Tibial nerve (tissue), 3 donors: ENCODE data around the gene PNRC1.
A peak's percentile ranks its signal among the peaks of the same experiment; 100 is the strongest.

ENCODE experiments used
- POLR2A ChIP-seq, 2 donors: fragments of 450-650 bp; IDR thresholded peaks; one replicate each; pipeline ENCODE4 v1.6.1; 2017; ENCODE audit warnings: antibody characterized with exemption in 2 of 2, mild to moderate bottlenecking in 2 of 2, moderate library complexity in 2 of 2
- TF ChIP-seq, protein P1 (sequence below), 5 experiments: fragments of 200-600 bp in 3 of 5; fragments of 450-650 bp in 2 of 5; sonication (generic) in 3 of 5; IDR thresholded peaks; one replicate each; pipeline ENCODE4 v1.5.1; 2016 to 2019; ENCODE audit warnings: antibody characterized with exemption in 5 of 5, mild to moderate bottlenecking in 3 of 5, moderate library complexity in 2 of 5

DNA sequence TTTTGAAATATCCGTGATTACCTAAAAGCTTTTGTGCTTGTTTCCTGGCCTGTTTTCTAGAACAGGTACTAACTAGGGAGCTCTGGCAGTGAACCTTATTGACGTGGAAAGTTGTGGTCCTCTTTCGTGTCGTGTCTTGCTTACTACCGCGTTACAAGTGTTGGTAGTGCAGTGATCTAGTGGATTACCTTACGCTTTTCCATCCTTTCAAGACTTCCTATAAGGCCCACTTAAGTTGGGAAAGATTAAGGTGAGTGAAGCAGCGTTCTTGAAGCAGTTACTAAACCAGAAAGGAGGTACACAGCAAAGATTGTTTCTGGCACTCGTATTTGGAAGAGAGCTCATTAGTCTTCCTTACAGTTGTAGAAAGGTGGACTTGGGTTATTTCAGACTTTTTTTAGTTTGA lies 1.9 kb downstream of the PNRC1 start:
- TF ChIP-seq, protein P1, sequence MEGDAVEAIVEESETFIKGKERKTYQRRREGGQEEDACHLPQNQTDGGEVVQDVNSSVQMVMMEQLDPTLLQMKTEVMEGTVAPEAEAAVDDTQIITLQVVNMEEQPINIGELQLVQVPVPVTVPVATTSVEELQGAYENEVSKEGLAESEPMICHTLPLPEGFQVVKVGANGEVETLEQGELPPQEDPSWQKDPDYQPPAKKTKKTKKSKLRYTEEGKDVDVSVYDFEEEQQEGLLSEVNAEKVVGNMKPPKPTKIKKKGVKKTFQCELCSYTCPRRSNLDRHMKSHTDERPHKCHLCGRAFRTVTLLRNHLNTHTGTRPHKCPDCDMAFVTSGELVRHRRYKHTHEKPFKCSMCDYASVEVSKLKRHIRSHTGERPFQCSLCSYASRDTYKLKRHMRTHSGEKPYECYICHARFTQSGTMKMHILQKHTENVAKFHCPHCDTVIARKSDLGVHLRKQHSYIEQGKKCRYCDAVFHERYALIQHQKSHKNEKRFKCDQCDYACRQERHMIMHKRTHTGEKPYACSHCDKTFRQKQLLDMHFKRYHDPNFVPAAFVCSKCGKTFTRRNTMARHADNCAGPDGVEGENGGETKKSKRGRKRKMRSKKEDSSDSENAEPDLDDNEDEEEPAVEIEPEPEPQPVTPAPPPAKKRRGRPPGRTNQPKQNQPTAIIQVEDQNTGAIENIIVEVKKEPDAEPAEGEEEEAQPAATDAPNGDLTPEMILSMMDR (IDR thresholded peaks at IDR 0.05), result no peak
- peak in 1 of 2 donors; percentile 9 for TF ChIP-seq POLR2A (IDR thresholded peaks at IDR 0.05)
